ENCODE measurements around the gene TJP3.

The TJP3 gene

GRCh38 chr19:3716147-3716668 lies 8.0 kb downstream of the TJP3 start:
- DNase-seq (ENCODE audit: low spot score): no peak

DNA sequence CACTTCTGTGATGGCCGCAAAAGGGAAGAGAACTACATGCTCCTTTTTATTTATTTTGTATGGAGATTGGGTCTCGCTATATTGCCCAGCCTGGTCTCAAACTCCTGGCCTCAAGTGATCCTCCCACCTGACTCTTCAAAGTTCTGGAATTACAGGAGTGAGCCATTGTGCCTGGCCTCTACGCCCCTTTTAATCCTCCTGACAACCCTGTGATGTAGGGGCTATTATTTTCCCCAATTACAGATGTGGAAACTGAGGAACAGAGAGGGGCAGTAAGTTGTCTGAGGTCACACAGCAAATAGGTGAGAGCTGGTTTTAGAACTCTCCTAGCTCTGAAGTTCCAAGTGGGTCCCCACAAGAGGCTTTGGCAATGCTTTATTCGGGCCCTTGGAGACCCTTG lies 11.7 kb downstream of the TJP3 start:
- no peak for DNase-seq (ENCODE audit: low spot score)

DNA sequence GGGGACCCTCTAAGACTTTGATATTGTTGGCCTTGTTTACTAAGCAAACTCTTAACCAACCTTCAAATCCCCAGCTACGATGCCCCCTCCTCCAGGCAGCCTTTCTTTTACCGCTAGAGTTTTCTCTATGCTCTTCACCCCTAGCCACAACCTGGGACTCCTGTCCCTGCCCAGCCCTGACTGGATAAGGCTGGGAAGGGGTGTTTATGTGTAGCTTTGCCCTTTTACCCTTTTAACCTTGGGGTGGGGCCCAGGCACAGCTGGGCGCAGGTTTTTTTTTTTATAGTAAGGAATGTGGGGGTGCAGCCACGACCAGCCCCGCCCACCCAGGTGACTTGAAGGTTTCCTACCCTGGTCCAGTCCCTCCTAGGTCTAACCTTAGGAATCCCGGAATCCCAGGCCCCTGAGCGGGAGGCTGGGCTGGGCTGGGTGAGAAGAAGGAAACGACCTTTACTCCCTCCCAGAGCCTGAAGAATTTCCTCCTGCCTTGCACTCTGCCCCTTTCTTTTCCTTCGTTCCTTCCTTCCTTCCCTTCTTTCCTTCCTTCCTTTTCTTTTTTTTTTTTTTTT lies 12.2 kb downstream of the TJP3 start:
- DNase-seq (ENCODE audit: low spot score): no peak

- DNase-seq (ENCODE audit: low spot score): peak; percentile 93
These were observed 13.1 kb downstream of the TJP3 start for GRCh38 chr19:3721131-3721886.

- DNase-seq (ENCODE audit: low spot score): no peak
These were observed 13.8 kb downstream of the TJP3 start for GRCh38 chr19:3721887-3722442.

- DNase-seq (ENCODE audit: low spot score): no peak
These were observed 14.4 kb downstream of the TJP3 start for GRCh38 chr19:3722443-3723109.

- no peak for DNase-seq (ENCODE audit: low spot score)
These were observed 14.9 kb downstream of the TJP3 start for GRCh38 chr19:3723110-3723488.

DNA sequence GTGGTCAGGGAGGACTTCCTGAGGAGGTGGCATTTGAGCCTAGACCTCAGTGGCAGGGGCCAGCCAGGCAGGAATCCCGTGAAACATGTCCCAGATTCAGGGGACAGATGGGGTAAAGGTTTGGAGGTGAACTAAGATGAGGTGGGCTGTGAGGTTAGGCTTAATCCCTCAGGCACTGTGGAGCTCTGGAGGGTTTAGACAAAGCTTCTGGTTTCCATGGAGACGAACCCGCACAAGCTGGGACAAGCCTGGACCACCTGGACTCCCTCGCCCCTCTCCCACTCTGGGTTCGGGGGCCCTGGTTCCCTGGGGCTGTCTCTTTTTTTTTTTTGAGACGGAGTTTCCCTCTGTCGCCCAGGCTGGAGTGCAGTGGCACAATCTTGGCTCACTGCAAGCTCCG lies 15.7 kb downstream of the TJP3 start:
- no peak for DNase-seq (ENCODE audit: low spot score)

DNA sequence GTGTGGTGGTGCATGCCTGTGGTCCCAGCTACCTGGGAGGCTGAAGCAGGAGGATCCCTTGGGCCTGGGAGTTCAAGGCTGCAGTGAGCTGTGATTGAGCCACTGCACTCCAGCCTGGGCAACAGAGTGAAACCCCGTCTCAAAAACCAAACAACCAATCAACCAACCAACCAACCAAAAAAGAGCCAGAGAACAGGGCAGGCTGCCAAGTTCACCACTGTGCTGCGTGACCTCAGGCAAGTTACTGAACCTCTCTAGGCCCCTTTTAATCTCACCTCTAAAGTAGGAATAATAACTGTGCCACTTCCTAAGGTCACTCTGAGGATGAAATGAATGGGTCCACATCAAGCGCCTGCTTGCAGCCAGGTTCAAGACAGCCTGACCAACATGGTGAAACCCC lies 16.9 kb downstream of the TJP3 start:
- no peak for DNase-seq (ENCODE audit: low spot score)

- DNase-seq (ENCODE audit: low spot score): no peak
These were observed 17.6 kb downstream of the TJP3 start for GRCh38 chr19:3725640-3726310.

- DNase-seq (ENCODE audit: low spot score): no peak
These were observed 22.3 kb downstream of the TJP3 start for GRCh38 chr19:3730457-3730958.

GRCh38 chr19:3732108-3732507 lies 23.9 kb downstream of the TJP3 start:
- no peak for DNase-seq (ENCODE audit: low spot score)

DNA sequence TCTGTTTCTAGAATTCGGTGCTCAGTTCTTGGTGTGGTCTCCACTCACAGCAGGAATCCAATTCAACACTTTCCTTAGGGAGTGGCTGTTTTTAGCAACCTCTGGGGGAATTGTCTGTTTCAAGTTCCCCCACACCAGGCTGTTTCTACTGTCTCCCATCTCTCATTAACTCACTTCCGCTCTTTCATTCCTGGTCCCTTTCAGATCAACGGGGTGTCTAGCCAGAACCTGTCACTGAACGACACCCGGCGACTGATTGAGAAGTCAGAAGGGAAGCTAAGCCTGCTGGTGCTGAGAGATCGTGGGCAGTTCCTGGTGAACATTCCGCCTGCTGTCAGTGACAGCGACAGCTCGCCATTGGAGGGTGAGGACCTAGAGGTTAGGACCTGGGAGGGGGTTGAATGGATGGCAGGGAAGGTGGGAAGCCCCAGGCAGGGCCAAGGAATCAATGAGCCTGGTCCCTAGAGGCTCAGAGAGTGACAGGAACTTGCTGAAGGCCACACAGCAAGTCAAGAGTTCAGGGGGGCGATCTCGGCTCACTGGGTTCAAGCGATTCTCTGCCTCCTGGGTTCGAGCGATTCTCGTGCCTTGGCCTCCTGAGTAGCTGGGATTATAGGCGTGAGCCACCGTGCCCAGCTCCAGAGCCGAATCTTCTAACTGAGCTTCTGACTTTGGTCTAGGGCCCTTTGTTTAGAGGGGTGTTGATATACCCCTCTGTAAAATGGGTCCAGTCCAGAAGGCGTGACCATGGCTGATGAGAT lies 25.5 kb downstream of the TJP3 start:
- DNase-seq (ENCODE audit: low spot score): no peak

DNA sequence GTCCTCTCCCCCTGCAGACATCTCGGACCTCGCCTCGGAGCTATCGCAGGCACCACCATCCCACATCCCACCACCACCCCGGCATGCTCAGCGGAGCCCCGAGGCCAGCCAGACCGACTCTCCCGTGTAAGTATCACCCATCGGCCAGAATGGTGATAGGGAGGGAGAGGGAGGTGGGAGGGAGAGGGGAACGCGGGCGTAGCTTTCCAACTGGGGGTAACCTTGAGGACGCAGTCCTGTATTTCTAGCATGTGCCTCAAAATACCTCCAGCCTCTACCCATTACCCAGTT lies 26.1 kb downstream of the TJP3 start:
- no peak for DNase-seq (ENCODE audit: low spot score)

DNA sequence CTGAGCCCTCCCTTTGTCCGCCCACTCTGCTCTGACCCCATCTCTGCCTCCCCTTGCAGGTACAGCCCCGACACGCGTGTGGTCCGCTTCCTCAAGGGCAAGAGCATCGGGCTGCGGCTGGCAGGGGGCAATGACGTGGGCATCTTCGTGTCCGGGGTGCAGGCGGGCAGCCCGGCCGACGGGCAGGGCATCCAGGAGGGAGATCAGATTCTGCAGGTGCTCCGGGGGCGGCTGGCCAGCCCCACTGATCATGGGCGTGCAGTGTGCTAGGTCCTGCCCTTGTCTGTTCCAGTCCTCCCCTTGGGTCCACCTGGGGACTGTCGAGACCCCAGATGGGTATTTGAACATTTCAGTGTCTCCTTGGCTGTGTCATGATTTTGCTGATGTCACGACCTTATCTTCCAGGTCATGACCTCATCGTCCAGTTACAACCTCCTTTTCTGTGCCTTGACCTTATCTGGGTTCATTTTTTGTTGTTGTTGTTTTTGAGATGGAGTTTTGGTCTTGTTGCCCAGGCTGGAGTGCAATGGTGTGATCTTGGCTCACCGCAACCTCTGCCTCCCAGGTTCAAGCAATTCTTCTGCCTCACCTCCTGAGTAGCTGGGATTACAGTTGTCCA lies 28.0 kb downstream of the TJP3 start:
- DNase-seq (ENCODE audit: low spot score): no peak

DNA sequence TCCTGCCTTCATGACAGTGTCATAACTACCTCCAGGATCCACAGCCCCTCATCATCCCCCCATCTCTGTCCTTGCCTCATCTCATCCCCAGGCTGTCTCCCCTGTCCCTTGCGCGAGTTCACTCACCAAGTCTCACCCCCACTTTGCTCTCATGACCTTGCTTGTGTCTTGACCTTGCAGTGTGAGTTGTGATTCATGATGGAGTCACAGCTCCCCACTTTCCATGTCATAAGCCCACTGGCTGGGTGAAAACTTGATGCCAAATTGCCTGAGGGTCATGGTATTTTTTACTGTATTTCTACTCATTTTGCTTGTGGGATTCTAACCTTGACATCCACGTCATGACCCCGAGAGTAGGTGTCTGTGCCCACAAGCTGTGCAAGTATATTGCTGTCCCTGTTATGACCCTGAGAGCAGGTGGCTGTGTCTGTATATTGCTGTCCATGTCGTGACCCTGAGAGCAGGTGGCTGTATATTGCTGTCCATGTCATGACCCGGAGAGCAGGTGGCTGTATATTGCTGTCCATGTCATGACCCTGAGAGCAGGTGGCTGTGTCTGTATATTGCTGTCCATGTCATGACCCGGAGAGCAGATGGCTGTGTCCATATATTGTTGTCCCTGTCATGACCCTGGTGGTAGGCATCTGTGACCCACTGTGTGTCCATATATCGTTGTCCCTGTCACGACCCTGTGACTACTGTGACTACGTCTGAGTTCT lies 29.5 kb downstream of the TJP3 start:
- DNase-seq (ENCODE audit: low spot score): no peak

GRCh38 chr19:3738477-3739220 lies 30.5 kb downstream of the TJP3 start:
- DNase-seq (ENCODE audit: low spot score): no peak

GRCh38 chr19:3740431-3740830 lies 32.2 kb downstream of the TJP3 start:
- DNase-seq (ENCODE audit: low spot score): no peak

DNA sequence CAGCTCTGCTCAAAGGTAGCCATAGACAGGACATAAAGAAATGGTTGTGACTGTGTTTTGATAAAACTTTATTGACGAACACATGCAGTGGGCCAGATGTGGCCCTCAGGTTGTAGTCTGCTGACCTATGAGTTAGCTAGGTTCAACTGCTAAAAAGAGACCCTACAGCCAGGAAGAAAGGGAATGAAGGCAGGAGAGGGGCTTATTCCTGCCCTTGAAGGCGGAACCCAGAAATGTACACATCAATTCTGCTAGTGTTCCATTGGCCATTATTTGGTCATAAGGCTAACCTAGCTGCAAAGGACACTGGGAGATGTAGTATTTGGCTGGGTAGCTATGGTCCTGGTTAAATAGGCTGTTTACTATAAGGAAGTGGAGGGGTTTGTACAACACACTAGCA lies 35.3 kb downstream of the TJP3 start:
- no peak for DNase-seq (ENCODE audit: low spot score)

All from GM03348 (cell line).